ENCODE data around the gene AKAP3.

AKAP3 gene

DNA sequence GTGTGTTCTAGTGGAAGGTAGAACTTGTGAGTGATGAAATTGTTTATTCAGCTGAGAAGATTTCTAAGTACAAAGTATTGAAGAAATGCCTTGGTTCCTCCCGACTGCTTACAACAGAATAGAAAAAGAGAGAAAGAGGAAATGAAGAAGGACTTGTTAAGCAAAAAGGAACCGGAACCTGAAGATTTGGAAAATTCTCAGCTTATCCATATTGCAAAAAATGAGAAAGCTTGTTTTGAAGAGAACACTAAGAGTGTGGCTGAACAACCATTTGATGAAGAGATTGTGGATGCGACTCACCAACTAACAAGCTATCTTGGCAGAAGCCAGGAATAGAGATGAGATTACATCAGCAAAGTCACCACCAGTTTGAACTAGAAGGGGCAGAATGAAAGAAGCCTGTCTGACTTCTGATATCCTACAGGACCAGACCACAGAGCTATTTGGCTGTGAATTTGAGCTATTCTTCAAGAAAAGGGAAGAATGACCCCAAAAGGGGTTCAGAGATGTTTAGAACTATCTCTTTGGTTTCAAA lies 15.2 kb upstream of the AKAP3 start:
- no peak for DNase-seq (ENCODE audit: low spot score)
- ChIA-PET POLR2A (ENCODE audit: low non-redundant PET) (no interaction called here), CTCF (no interaction called here)
- no peak overlapping the region for H3K27ac ChIP-seq
- TF ChIP-seq, protein P1, sequence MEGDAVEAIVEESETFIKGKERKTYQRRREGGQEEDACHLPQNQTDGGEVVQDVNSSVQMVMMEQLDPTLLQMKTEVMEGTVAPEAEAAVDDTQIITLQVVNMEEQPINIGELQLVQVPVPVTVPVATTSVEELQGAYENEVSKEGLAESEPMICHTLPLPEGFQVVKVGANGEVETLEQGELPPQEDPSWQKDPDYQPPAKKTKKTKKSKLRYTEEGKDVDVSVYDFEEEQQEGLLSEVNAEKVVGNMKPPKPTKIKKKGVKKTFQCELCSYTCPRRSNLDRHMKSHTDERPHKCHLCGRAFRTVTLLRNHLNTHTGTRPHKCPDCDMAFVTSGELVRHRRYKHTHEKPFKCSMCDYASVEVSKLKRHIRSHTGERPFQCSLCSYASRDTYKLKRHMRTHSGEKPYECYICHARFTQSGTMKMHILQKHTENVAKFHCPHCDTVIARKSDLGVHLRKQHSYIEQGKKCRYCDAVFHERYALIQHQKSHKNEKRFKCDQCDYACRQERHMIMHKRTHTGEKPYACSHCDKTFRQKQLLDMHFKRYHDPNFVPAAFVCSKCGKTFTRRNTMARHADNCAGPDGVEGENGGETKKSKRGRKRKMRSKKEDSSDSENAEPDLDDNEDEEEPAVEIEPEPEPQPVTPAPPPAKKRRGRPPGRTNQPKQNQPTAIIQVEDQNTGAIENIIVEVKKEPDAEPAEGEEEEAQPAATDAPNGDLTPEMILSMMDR (conservative IDR thresholded peaks at IDR 0.05; ENCODE audit: low read depth) = no peak

DNA sequence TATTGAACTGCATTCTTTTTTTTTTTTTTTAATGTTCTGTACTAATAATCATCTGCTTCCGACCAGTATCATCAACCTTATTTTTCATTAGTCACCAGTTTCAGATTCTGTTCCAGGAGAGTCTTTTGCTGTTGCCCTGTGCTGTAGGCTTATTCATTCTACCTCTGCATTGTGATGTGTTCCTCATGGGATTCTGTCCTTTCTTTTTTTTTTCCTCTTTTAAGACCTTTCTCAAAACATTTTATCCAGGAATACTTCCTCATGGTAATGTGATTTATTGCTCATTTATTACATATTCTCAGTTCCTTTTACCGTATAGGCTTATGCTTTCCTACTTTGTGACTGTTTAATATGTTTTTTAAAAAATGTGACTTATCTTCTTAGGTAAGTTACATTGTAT lies 4.8 kb upstream of the AKAP3 start:
- POLR2A ChIA-PET (ENCODE audit: low non-redundant PET) = no interaction called here
- no peak for DNase-seq (ENCODE audit: low spot score)
- CTCF ChIA-PET = no interaction called here
- H3K27ac ChIP-seq = no peak overlapping the region
- TF ChIP-seq, protein P1 (conservative IDR thresholded peaks at IDR 0.05; ENCODE audit: low read depth) = no peak

DNA sequence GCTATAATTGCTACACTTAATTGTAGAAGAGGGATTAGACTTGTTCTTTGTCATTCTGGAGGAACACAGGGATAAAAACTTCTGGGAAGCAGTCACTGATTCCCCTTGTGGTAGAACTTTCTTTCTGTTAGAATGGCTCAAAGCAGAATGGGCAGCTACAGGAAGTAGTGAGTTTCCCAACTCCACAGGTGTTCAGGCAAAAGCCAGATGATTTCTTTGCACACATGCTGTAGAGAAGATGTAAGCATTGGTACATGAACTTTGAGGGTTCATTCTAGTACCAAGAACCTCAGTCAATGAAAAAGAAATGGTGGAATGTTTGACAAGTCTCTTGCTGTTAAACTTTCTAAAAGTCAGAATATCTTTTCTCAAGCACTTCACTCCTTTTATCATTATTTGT lies 4.4 kb upstream of the AKAP3 start:
- TF ChIP-seq, protein P1 (conservative IDR thresholded peaks at IDR 0.05; ENCODE audit: low read depth) = no peak
- no peak for DNase-seq (ENCODE audit: low spot score)
- ChIA-PET POLR2A (ENCODE audit: low non-redundant PET) (no interaction called here), CTCF (no interaction called here)
- H3K27ac ChIP-seq = no peak overlapping the region

DNA sequence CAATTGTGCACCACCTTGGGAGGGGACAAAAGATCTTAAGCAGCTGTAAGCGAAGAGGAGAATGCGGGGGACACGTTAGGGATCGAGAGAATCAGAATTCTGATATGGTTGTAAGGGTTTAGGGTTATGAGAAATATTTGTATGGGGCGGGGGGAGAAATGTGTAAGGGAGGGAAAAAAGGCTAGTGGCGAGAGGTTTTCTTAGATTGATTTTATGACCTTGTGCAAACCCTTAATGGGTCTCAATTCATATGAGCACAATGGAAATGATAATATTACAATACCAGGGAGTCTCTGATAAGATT lies 459 bp upstream of the AKAP3 start:
- CTCF ChIA-PET = interaction anchor here (0.5 to 2.6 kb wide), 3 partner anchors 44 to 739 kb away, joined by 3 to 11 read pairs (median 3); no protein-coding TSS in a partner anchor
- POLR2A ChIA-PET (ENCODE audit: low non-redundant PET) = no interaction called here
- H3K27ac ChIP-seq = peak overlapping the region; percentile 75
- TF ChIP-seq, protein P1 (conservative IDR thresholded peaks at IDR 0.05; ENCODE audit: low read depth) = no peak
- DNase-seq (ENCODE audit: low spot score) = no peak

DNA sequence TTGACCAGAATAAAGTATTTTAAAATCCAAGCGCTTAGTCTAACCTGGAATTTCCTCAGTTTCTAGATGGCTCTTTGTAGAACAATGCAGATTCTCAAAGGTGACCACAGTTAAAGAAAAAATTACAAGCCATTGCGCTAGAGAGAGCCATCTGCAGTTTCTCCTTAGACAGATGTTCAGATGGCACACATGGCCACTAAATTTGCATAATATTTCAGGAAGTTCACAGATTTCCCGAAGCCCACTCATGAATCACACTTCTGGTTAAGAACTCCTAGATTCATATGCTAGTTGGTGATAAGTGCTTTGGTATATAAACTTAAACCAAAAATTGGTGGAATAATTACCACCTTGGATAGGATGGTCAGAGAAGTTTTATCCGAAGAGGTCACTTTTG lies 749 bp downstream of the AKAP3 start:
- POLR2A ChIA-PET (ENCODE audit: low non-redundant PET) = no interaction called here
- peak overlapping the region; percentile 75 for H3K27ac ChIP-seq
- TF ChIP-seq, protein P1 (conservative IDR thresholded peaks at IDR 0.05; ENCODE audit: low read depth) = no peak
- CTCF ChIA-PET = no interaction called here
- DNase-seq (ENCODE audit: low spot score) = no peak

DNA sequence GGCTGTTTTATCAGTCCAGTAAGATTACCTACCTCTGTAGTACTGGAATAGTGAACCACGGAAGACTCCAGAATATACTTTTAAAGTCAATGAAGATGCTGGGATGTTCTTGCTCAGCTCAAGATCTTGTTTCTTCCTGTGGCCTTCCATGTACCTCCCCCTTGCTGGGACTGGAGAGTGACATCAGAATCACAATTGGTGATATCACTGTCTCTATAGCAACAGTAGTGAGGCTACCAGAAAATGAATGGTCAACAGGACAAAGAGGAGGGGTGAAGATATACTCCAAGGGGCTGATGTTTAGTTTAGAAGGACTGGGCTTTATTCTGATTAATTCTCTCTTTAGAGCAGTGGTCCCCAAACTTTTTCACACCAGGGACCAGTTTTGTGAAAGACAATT lies 3.8 kb downstream of the AKAP3 start:
- ChIA-PET POLR2A (ENCODE audit: low non-redundant PET) (no interaction called here), CTCF (interaction anchor here (0.7 kb wide), 1 partner anchor 486 kb away, joined by 5 read pairs; no protein-coding TSS in a partner anchor)
- no peak overlapping the region for H3K27ac ChIP-seq
- TF ChIP-seq, protein P1 (conservative IDR thresholded peaks at IDR 0.05; ENCODE audit: low read depth) = no peak
- no peak for DNase-seq (ENCODE audit: low spot score)

DNA sequence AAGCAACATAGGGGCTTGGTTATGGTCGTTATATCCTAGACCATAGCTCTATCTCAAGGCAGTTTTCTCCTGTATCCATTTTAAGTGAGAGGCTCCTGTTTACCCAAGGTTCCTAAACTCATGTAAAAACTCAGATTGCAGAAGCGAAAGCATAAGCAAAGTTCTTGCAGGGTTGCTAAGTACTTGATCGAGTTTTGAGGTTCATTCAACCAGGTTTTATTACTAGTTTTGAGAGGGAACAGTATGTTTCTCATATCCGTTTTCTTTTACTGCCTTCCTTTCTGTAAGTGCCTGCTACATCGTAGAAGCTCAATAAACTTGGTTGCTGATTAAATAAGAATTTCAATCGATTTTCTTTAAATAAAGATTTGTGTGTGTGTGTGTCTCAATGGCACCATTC lies 5.1 kb downstream of the AKAP3 start:
- no peak overlapping the region for H3K27ac ChIP-seq
- CTCF ChIA-PET = no interaction called here
- POLR2A ChIA-PET (ENCODE audit: low non-redundant PET) = no interaction called here
- TF ChIP-seq, protein P1 (conservative IDR thresholded peaks at IDR 0.05; ENCODE audit: low read depth) = no peak
- DNase-seq (ENCODE audit: low spot score) = no peak

Measured in RWPE1 (cell line).